Central memory CD8-positive, alpha-beta T cell (primary cell): Measurements from ENCODE around the gene SAMD11.

Experiments
- ATAC-seq: fragments of 150-1000 bp; cut with Tn5 transposase; replicated peaks from 2 replicates; pipeline ENCODE4 v1.10.0; 2022; ENCODE audit warnings: mild to moderate bottlenecking, moderate FRiP score, moderate number of reproducible peaks; ENCODE audit not compliant: poor library complexity, severe bottlenecking; ENCODE audit errors: extremely low read depth
- DNase-seq, 2 donors: peaks; one replicate each; pipeline ENCODE4 v3.0.0; 2021; ENCODE audit warnings: low spot score in 2 of 2
- H3K27ac Mint-ChIP-seq: one replicate; pipeline ENCODE4 v1.8.0; 2022; ENCODE audit warnings: low read depth, mild to moderate bottlenecking, moderate library complexity, mixed read lengths
- H3K27me3 Mint-ChIP-seq: one replicate; pipeline ENCODE4 v1.8.0; 2022; ENCODE audit warnings: mixed read lengths
- H3K36me3 Mint-ChIP-seq: one replicate; pipeline ENCODE4 v1.8.0; 2022; ENCODE audit warnings: mild to moderate bottlenecking, moderate library complexity, mixed read lengths; ENCODE audit not compliant: insufficient read depth
- H3K4me1 Mint-ChIP-seq: one replicate; pipeline ENCODE4 v1.8.0; 2022; ENCODE audit warnings: mixed read lengths
- H3K4me3 Mint-ChIP-seq: one replicate; pipeline ENCODE4 v1.8.0; 2022; ENCODE audit warnings: mild to moderate bottlenecking, moderate library complexity, mixed read lengths
- H3K9me3 Mint-ChIP-seq: one replicate; pipeline ENCODE4 v1.8.0; 2022; ENCODE audit warnings: mixed read lengths

The SAMD11 gene

DNA sequence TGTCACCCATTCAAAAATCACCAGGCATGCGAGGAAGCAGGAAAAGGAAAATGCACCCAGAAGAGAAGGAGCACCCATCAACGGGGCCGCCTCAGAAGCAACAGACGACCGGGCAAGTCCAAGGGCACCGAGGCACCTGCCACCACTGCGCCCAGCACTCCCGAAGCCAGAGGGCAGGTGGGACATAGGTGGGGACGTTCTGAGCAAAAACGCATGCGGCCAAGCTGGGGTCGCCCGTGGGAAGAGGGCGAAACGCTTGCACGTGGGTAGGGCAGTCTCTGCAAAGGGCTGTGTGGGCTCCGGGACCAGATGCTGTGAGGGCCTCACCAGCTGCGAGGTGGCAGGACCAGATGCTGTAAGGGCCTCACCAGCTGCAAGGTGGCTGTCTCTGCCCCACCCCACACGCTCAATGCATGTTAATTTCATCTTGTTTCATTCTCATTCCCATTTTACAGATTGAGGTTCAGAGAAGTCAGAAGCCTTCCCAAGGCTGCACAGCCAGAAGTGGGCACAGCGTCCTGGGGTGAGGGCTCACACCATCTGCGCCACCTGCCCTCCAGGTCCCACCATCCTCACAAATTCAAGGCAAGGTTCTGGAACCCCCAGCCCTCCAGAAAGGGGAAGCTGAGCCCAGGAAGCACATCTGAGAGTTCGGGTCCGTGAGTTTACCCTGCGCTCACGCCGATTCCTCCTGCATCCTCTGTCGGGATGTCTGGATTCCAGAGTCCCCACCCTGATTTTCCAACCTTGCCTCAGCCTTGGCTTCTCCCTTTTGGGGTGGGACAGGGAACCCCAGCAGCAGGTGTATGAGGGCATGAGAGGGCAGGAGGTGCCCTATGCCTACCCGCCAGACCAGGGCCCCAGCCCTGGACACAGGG lies 8.2 kb upstream of the SAMD11 start:
- no peak for DNase-seq
- Mint-ChIP-seq H3K4me3 (no peak overlapping the region), H3K27ac (no peak overlapping the region), H3K9me3 (no peaks in the 10 kb centered on the region), H3K4me1 (peaks cover 13% of the 10 kb centered on the region), H3K36me3 (peaks cover 1% of the 10 kb centered on the region), H3K27me3 (peaks cover 84% of the 10 kb centered on the region)
- no peak for ATAC-seq

DNA sequence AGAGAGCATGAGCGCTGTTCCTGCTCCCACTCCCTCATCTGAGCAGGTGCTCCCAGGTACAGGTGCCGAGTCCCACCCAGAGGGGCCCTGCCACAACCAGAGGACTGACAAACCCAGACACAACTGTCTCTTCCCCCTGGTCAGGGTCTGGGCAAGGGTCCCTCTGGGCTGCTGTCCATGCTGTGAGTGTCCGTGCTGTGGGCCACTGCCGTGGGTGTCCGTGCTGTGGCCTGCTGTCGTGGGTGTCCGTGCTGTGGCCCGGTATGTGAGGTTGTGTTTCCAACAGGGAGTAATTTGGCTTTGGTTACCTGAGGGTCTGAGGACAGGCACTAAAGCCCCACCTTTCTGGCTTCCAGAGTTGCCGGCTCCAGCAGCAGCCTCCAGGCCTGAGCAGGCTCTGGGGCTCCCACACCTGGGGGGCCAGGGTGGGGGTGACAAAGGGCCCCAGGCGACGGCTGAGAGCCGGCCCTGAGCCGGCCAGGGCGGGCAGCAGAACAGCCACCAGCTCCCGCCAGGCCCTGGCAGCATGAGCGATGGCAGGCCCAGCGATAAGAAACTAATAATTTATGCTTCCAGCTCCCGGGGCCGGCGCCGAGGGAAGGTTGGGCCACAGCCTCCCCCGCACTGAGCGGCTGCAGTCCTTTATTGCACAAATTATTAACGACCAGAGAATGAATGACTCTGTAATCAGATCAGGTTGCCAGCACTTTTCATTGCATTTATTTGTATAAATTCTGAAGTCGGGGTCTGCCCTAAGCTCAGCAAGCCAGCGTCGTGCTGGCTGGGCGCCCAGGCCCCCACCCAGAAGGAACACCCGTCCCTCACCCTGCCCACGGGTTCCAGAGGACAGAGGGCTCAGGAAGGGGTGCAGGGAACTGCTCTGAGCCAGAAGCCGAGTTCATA lies 7.3 kb upstream of the SAMD11 start:
- no peak for ATAC-seq
- no peak overlapping the region for H3K27ac Mint-ChIP-seq
- H3K36me3 Mint-ChIP-seq, result peaks cover 1% of the 10 kb centered on the region
- H3K4me3 Mint-ChIP-seq, result no peak overlapping the region
- peaks cover 11% of the 10 kb centered on the region for H3K4me1 Mint-ChIP-seq
- H3K9me3 Mint-ChIP-seq, result no peaks in the 10 kb centered on the region
- no peak for DNase-seq
- peaks cover 84% of the 10 kb centered on the region for H3K27me3 Mint-ChIP-seq

DNA sequence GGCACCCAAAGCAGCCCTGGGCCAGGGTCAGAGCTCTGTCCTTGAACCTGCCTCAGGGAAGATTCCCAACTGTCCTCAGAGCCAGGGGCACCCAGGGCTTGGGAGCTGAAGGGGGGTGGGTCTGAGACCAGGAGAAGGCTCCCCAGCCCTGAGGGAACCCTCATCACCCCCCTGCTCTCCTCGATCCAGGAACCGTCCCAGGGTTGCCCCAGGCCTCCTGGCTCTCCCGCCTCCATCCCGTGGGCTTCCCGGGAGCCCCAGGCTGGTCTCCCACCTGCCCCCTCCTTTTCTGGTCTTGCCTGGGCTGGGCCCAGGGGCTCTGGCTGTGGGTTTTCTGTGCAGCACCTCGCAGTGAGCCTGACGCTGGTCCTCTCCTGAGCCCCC lies 6.7 kb upstream of the SAMD11 start:
- peaks cover 85% of the 10 kb centered on the region for H3K27me3 Mint-ChIP-seq
- H3K4me1 Mint-ChIP-seq, result peaks cover 12% of the 10 kb centered on the region
- H3K4me3 Mint-ChIP-seq, result no peak overlapping the region
- ATAC-seq (no peak), DNase-seq (no peak)
- no peak overlapping the region for H3K27ac Mint-ChIP-seq
- H3K9me3 Mint-ChIP-seq, result no peaks in the 10 kb centered on the region
- peaks cover 1% of the 10 kb centered on the region for H3K36me3 Mint-ChIP-seq

DNA sequence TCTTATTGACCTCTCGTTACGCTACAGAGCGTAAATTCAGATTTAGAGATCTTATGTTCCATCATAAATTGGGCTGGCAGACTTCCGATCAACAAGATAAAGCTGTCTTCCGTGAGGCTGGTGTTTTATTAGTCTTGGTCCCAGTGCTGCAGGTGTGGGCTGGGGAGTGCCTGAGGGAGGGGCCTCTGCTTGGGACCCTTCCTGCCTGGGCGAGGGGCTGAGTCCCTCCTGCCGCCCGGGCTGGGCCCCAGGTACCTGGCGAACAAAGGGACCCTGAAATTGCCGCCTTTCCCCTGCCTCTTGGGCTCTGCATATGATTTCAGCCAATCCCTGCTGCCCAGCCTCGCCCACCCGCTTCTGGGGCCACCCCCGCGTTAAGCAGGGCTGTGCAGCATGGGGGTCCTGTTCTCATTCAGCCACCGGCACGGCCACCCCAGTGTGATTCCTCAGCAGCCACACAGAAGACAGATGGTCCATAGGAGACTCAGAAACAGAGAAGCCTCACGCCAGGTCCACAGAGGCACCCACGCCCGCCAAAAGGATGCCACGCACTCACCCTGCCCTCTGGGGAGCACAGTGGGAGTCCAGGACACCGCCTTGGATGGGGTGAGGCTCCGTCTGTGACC lies 6.1 kb upstream of the SAMD11 start:
- Mint-ChIP-seq H3K4me3 (no peak overlapping the region), H3K9me3 (no peaks in the 10 kb centered on the region), H3K27ac (no peak overlapping the region), H3K4me1 (peaks cover 8% of the 10 kb centered on the region), H3K36me3 (no peaks in the 10 kb centered on the region), H3K27me3 (peaks cover 85% of the 10 kb centered on the region)
- ATAC-seq (no peak), DNase-seq (no peak)

DNA sequence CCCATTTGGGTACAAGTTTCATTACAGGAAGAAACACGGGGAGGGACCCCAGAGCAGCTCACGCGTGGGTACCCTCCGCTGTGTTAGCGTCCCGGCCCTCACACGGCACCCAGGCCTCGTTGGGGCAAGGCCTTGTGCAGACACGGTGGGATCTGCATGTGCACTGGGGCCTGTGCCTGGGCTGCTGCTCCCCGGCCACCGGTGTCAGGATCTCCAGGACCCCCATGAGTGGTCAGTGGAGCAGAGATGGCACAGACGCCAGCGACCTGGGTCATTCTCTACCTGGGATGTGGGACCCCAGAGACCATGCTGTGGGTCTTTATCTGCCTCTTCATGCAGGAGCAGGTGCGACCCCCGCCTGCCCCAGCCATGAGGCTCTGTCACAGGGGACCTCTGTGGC lies 5.4 kb upstream of the SAMD11 start:
- peaks cover 2% of the 10 kb centered on the region for H3K36me3 Mint-ChIP-seq
- peaks cover 85% of the 10 kb centered on the region for H3K27me3 Mint-ChIP-seq
- H3K4me3 Mint-ChIP-seq, result no peak overlapping the region

DNA sequence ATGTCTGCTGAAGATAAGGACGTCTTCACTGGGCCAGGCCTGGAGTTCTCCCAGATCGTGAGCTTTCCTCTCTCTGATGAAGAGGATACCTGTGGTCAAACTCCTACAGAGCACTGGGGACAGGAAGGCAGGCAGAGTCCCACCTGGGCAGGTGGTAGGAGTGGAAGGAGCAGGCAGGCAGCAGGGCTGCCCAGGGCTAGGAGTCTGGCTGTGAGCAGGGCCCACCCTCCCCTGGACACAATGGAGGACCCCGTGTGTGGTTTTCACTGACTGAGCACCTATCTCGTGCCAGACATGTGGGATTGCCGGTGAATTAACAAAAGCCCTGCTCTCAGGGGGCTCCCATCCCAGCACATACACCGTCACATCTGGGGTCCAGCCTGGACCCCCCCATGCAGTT lies 4.9 kb upstream of the SAMD11 start:
- H3K36me3 Mint-ChIP-seq, result peaks cover 2% of the 10 kb centered on the region
- no peaks in the 10 kb centered on the region for H3K9me3 Mint-ChIP-seq
- peaks cover 10% of the 10 kb centered on the region for H3K4me1 Mint-ChIP-seq
- peaks cover 81% of the 10 kb centered on the region for H3K27me3 Mint-ChIP-seq
- H3K27ac Mint-ChIP-seq, result no peak overlapping the region
- no peak for ATAC-seq
- H3K4me3 Mint-ChIP-seq, result no peak overlapping the region
- DNase-seq, result no peak

More for the DNA sequence above, 5.4 kb upstream of the SAMD11 start:
- H3K4me1 Mint-ChIP-seq, result peaks cover 10% of the 10 kb centered on the region
- no peak for ATAC-seq
- no peak overlapping the region for H3K27ac Mint-ChIP-seq
- DNase-seq, result no peak
- no peaks in the 10 kb centered on the region for H3K9me3 Mint-ChIP-seq

DNA sequence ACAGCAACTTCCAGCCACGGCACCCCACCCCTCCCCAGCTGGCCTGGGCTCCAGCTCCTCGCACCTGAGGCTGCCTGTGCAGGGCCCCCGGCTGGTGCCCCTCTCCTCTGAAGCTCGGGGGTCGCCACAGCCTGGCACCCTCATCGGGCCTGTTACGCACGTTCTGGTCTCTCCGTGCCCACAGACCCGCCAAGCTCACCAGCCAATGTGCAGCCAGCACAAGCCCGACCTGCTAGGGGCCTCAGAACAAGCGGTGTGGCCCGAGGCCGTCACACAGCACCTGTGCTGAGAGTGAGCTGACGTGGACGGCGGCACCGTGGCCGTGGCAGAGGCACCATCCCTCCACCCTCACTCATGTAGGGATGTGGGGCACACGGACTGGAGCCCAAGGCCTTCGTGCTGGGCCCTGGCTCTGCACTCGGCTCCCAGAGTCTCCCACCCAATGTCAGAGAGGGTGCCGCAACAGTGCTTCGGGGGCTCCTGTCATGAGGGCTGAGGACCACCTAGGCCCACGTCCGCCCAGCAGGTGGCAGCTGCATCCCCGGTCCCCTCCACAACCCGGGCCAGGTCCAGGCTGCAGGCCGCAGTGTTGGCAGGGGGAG lies 4.4 kb upstream of the SAMD11 start:
- H3K4me3 Mint-ChIP-seq, result no peak overlapping the region
- H3K27ac Mint-ChIP-seq, result no peak overlapping the region
- H3K4me1 Mint-ChIP-seq, result peaks cover 10% of the 10 kb centered on the region
- H3K36me3 Mint-ChIP-seq, result peaks cover 2% of the 10 kb centered on the region
- no peak for DNase-seq
- peaks cover 76% of the 10 kb centered on the region for H3K27me3 Mint-ChIP-seq
- no peak for ATAC-seq
- H3K9me3 Mint-ChIP-seq, result no peaks in the 10 kb centered on the region

DNA sequence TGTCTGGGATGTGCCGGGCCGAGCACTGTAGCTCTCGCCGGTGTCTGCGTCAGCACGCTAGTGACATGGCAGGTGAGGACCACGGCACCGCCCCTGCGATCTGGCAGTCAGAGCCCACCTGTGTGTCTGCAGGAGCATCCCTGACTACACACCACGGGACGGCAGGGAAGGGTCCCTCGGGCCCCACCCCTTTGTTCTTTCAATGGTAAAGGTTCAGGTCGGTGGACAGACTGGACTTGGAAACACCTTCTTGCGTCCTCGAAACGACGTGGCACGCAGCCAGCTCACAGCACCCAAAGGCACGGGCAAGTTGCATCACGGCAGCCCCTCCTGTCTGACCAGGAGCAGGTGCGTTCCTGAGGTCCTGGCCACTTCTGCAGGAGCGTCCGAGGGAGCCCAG lies 3.7 kb upstream of the SAMD11 start:
- H3K9me3 Mint-ChIP-seq, result no peaks in the 10 kb centered on the region
- DNase-seq (no peak), ATAC-seq (no peak)
- H3K4me1 Mint-ChIP-seq, result peaks cover 10% of the 10 kb centered on the region
- H3K4me3 Mint-ChIP-seq, result no peak overlapping the region
- no peak overlapping the region for H3K27ac Mint-ChIP-seq
- peaks cover 2% of the 10 kb centered on the region for H3K36me3 Mint-ChIP-seq
- peaks cover 70% of the 10 kb centered on the region for H3K27me3 Mint-ChIP-seq

DNA sequence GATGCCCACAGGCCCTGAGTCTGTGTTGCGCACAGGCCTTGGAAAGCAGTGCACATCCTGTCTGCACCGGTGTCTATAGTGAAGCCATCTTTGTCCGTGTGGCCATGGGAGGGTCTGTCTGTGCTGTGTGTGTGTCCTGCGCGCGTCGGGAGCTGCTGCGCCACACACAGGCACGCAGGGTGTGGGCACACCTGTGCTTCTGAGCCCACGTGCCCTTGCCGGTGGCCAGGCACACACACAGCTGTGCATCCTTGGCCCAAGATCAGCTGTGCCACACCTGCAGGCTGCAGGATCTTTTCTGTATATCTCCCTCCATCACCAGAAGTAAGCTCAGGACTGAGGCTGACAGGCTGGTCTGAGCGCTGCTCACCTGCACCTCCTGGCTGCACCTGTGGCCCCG lies 3.2 kb upstream of the SAMD11 start:
- Mint-ChIP-seq H3K4me1 (peaks cover 10% of the 10 kb centered on the region), H3K27ac (no peak overlapping the region), H3K36me3 (peaks cover 2% of the 10 kb centered on the region), H3K27me3 (peaks cover 64% of the 10 kb centered on the region), H3K4me3 (no peak overlapping the region), H3K9me3 (no peaks in the 10 kb centered on the region)
- ATAC-seq, result no peak
- DNase-seq, result no peak

DNA sequence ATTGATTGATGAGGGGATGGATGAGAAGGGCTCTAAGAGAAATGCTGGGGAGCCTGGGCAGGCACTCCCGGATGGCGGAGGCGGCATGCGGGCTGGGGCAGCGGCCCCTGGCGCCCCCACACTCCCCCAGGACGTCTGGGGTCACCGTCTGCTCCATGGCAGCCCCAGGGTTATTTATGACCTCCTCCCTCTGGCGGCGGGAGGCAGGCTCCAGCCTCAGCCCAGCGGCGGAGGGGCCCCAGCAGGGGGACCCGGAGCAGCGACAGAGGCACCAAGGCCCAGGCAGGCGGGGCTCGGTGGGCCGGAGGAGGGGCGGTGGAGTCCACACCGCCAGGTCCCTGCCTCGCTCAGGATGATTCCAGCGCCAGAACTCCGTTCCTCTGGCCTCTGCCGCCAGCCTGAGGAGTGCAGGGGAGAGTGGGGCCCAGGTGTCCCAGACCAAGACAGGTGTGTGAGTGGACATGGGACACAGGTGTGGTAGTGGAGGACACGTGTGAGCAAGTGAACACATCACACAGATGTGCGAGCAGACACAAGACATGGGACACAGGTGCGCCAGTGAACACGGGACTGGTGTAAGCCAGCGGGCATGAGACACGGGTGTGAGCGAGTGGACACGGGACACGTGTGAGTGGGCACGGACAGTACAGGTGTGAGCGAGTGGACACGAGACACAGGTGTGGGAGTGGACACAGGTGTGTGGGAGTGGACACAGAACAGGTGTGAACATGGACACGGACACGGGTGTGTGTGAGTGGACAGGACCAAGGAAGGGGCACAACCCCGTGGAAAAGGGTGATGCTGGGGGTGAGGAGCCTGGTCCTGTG lies 2.5 kb upstream of the SAMD11 start:
- peaks cover 2% of the 10 kb centered on the region for H3K36me3 Mint-ChIP-seq
- peak; percentile 38 for ATAC-seq
- no peak for DNase-seq
- H3K4me3 Mint-ChIP-seq, result no peak overlapping the region
- H3K27ac Mint-ChIP-seq, result no peak overlapping the region
- peaks cover 65% of the 10 kb centered on the region for H3K27me3 Mint-ChIP-seq
- H3K9me3 Mint-ChIP-seq, result no peaks in the 10 kb centered on the region
- H3K4me1 Mint-ChIP-seq, result peaks cover 10% of the 10 kb centered on the region

DNA sequence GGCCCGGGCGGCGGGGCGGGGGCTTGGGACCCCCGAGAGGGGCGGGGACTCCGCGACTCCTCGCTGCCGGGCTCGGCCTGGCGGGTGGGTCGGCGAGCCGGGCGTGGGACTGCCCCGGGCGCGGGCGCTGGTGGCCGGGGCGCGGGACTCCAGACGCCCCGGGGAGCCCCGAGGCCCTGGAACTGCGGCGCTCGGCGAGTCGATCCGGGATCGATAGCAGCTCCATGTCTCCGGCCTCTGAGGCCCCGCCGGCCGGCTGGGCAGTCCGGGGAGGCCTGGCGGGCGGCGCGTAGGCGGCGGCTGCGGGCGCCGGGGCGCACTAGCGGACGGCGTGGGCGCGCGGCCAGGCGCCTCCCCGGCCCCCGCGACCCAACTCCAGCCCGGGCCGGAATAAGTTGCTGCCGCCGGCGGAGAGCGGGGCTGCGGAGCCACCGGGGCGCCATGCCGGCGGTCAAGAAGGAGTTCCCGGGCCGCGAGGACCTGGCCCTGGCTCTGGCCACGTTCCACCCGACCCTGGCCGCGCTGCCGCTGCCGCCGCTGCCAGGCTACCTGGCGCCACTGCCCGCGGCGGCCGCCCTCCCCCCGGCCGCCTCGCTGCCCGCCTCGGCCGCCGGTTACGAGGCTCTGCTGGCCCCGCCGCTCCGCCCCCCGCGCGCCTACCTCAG lies 400 bp downstream of the SAMD11 start:
- peaks cover 10% of the 10 kb centered on the region for H3K4me1 Mint-ChIP-seq
- no peak for DNase-seq
- H3K36me3 Mint-ChIP-seq, result peaks cover 6% of the 10 kb centered on the region
- ATAC-seq, result no peak
- peak overlapping the region; percentile 45 for H3K4me3 Mint-ChIP-seq
- H3K27me3 Mint-ChIP-seq, result peaks cover 65% of the 10 kb centered on the region
- H3K9me3 Mint-ChIP-seq, result no peaks in the 10 kb centered on the region
- H3K27ac Mint-ChIP-seq, result no peak overlapping the region
